GM19023 (cell line): Measurements from ENCODE around the gene ERC1.
"Not testable (repeated sequence)": the region's sequence is repeated elsewhere in the genome, so short reads cannot be mapped to it uniquely, and the experiment has no call there.

Source experiments
- ATAC-seq: cut with Tn5 transposase; IDR thresholded peaks from one replicate; pipeline ENCODE4 v1.9.1; 2021; ENCODE audit warnings: mild to moderate bottlenecking, moderate library complexity; ENCODE audit not compliant: unreplicated experiment

The ERC1 gene

DNA sequence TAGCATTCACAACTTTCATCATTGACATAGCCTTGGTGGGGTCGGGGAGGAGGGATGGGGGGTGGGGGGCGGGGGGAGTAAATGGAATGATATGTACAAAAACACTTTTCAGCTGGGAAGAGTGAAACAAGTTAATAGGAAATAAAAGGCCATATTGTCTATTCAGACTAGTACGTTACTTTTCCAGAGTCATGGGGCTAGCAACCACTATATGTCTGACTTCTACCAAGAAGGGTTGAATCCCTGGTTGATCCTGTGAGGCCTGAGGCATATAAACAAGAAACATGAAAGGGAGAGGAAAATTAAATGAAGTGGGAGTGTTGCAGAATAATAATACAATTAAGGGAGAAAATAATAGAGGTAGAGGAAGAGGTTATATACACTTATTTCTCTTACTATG lies 225.5 kb downstream of the ERC1 start:
- no peak for ATAC-seq

DNA sequence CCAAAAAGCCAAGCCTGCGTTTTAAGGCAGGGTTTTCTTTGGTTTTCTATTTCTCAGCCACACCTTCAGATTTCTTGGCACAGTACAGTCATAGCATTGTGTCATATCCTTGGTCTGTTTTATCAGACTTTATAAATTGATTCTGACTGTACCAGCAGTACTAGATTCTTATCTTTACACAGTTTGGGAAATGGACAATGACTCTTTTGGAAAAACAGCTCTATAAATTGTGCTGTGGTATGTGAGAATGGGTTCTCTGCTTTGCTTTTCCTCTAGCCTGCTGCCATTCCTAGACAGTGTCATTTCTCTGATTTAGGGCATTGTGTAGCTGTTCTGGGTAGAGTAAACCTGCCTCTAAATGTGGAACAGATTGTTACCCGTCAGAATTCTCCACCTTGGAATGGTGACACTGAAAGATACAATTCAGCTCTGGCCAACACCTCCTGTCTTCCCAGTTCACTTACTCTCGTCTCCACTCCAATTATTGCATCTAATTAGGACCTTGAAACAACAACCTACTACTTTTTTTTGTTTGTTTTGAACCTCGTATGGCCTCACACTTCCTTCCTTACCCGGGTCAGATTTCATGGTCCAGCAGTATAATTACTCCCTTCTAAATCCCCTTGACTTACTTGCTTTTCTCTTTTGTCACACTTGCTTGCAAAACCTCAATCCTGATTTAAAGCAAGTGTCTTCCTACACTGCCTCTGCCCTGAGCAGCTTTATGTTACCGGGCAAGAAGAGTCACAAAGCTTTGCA lies 226.3 kb downstream of the ERC1 start:
- ATAC-seq = no peak

DNA sequence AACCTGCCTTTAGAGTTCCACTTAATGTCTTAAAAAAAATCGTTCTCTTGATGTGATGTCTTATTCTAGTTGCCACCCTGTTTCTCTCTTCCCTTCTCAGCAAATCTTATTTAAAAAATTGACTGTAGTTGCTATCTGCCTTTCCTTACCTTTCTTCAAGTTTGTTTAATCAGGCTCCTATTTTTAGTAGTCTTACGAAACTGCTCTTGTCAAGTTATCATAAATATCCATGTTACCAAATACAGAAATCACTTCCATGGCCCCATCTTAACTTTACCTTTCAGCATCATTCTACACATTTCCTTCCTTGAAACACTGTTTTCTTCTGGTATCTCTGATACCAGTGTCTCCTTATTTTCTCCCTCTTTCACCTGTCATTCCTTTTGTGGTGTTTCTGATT lies 227.3 kb downstream of the ERC1 start:
- no peak for ATAC-seq

DNA sequence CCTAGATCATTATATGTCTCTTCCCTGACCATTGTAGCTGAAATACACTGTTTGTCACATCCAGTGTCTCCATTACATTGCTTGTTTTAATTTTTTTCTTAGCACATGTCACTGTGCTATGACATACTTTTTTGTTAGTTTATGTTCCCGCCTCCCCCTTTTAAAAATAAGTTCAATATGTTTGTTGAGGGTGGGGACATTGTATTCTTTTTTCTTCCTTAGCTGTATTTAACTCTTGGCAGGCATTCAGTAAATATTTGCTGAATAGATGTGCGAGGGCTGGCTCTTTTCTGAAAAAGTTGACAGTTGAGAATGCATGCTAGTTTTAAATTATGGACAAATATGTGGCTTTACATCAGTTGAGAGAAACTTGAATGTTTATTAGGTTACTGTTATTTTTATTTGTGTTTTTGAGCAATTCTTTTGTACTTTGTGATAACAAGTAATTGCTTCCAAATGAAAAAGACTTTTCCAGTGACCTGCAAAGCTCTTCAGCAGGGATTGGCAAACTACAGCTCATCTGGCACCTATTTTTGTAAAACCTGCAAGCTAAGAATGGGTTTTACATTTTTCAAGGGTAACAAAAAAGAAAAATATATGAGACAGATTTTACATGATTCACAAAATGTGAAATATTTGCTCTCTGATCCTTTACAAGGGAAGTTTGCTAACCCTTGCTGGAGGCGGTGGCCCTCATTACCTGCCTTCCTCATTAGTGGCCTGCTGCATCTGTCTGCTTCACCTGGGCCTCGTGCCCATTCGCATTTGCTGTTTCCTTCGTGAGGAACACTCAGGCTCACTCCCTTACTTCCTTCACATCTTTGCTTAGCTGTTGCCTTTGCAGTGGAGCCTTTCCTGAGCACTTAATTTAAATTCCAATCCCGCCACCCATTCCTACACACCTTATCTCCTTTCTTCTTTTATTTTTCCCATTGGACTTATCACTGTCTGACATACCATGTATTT lies 229.4 kb downstream of the ERC1 start:
- no peak for ATAC-seq

DNA sequence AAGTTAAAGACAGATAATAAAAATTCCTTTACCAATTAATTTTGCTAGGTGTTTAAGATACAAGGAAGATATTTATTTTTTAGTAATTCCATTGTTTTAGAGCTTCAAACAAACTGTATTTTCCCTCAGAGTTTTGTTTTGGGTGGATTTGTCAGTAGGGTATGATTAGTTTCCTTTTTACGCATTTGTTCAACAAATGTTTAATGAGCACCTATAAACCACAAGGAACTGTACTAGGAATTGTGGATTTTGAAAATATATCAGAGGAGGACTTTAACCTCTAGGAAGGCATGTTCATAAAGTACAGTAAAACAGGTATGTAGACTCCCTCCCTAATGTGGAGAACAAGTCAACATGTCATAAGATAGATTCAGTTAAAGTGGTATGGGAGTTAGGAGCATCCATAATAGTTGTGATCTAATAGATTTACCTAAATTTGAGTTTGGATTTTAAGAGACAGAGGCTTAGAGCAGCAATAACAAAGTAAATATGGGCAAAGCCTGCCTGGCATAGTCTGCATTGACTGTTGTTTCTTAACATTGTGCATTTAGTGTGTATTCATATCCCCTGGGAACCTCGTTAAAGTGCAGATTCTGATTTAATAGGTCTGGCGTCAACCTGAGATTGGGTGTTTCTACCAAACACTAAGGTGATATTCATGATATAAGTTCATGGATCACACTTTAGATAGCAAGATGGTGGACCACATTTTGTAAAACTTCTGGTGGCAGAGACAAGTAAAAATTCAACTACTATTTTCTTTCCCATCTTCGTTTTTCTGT lies 232.0 kb downstream of the ERC1 start:
- ATAC-seq = no peak

DNA sequence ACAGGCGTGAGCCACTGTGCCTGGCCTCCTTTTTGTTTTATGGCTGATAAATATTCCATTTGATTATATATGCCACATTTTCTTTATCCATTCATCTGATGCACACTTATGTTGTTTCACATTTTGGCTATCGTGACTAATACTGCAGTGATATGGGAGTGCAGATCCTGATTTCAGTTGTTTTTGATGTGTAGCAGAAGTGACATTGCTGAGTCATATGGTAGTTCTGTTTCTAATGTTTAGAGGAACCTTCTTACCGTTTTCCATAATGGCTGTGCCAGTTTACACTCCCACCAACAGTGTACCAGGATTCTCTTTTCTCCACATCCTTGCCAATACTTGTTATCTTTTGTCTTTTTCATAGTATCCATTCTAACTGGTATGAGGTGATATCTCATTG lies 235.9 kb downstream of the ERC1 start:
- no peak for ATAC-seq

DNA sequence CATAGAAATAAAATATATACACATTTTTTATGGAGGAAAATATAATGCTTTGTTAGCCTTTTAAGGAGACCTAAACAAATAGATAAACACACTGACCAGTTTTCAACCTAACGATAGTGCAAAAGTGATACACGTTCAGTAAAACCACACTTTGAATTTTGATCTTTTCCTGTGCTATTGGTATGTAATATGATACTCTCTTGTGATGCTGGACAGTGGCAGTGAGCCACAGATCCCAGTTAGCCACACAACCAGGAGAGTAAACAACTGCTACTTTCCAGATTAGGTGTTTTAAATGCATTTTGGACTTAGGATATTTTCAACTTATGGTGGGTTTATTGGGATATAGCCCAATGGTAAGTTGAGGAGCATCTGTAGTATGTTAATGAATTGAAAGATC lies 243.1 kb downstream of the ERC1 start:
- ATAC-seq = no peak

DNA sequence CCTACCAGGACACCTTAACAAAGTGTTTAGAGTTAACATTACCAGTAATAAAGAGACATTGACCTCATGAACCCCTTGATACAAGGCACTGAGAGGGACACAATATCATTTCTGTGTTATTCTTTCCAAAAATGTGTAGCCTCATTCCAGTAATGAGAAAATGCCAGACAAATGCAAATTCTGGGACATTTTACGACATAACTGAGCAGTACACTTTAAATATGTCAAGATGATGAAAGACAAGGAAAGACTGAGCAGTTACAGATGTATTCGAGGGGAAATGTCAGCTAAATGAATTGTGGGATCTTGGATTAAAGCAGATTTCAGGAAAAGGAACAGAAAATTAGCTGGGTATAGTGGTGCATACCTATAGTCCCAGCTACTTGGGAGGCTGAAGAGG lies 255.6 kb downstream of the ERC1 start:
- no peak for ATAC-seq

DNA sequence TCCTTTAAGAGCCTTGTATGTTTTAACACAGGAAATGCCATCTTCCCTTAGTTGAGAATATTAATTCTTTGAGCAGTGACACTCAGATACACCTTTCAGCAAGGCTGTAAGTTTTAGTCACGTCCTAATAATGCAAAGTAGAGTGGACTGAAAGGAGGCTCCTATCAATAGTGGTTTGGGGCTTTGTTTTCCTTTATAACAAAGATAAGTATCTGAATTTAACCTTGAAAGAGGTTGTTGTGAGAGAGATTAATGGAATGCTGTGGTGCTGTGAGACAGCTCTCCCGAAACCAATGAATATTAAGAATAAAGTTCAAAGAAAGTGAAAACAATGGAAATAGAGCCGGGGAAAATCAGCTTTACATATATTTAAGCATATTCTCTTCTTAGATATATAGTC lies 259.6 kb downstream of the ERC1 start:
- no peak for ATAC-seq

DNA sequence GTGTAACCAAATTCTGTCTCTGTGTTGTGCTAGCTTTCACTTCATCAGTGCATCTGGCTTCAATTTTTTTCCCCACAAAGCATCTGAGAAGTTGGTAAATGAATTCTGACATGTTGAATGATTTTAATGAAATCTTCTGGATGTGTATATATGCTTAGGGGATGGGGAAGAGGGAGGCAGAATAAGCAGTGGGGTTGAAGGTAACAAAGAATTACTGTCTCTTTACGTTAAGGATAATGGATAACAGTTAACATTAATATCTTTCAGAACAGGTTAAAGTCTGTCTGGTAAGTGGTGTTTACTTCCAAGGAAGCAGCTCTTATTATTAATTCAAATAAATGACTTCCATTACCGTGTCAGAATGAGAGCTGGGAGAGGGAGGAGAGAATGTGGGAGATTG lies 261.7 kb downstream of the ERC1 start:
- no peak for ATAC-seq

DNA sequence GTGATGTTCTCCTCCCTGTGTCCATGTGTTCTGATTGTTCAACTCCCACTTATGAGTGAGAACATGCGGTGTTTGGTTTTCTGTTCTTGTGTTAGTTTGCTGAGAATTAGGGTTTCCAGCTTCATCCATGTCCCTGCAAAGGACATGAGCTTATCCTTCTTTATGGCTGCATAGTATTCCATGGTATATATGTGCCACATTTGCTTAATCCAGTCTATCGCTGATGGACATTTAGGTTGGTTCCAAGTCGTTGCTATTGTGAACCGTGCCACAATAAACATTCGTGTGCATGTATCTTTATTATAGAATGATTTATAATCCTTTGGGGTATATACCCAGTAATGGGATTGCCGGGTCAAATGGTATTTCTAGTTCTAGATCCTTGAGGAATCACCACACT lies 264.1 kb downstream of the ERC1 start:
- not testable (repeated sequence) for ATAC-seq

DNA sequence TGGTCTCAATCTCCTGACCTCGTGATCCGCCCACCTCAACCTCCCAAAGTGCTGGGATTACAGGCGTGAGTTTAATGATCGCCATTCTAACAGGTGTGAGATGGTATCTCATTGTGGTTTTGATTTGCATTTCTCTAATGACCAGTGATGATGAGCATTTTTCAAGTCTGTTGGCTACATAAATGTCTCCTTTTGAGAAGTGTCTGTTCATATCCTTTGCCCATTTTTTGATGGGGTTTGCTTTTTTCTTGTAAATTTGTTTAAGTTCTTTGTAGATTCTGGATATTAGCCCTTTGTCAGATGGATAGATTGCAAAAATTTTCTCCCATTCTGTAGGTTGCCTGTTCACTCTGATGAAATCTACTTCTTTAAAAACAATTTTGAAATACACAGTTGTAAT lies 264.8 kb downstream of the ERC1 start:
- ATAC-seq = not testable (repeated sequence)

DNA sequence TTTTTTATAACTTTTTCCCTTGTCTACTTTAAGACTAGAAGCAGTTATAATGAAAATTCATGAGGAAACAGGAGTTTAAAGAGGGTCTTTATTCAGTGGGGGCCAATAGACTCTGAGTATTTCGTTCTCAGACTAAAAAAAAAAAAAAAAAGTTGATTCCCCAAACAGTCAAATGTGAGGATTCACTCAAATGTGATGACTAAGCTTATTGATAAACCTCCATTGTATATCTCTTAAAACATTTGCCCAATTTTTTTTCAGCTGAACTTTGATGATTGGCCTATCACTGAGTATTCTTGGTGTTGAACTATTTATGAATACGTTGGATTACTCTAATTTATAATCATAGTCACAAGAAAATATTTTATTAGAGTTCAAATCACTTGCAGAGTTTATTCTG lies 265.3 kb downstream of the ERC1 start:
- no peak for ATAC-seq

DNA sequence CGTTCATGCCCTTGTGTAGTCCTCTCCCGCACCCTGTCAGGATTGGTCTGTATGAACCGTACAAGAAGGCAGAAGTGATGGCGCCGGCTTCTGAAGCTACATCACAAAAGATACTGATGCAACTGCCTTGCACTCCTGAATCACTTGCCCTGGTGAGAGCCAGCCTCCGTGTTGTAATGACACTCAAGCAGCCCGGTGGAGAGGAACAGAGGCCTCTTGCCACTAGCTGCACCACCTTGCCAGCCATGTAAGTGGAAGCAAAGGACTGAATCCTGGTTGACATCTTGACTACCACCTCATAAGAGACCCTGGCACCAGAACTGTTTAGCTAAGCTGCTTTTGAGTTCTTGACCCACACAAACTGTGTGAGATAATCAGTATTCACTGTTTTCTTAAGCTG lies 266.0 kb downstream of the ERC1 start:
- no peak for ATAC-seq

DNA sequence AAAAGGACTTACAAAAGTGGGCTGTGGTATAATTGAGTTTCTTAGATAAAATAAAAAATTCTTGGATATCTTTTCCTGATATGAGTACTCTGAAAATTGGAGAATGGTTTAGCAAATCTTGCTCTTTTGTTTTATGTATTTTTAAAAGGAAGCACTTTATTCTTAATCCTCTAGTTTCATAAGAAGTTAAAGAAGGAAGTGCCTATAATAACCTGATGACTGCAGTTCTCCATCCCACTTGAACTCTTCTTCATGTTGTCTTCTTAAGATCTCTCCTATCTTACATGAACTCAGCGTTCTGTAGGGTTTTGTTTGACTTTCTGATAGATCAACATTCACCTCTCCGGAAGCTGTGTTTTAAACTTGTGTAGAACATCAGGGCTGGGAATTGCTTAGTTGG lies 271.0 kb downstream of the ERC1 start:
- ATAC-seq = no peak

DNA sequence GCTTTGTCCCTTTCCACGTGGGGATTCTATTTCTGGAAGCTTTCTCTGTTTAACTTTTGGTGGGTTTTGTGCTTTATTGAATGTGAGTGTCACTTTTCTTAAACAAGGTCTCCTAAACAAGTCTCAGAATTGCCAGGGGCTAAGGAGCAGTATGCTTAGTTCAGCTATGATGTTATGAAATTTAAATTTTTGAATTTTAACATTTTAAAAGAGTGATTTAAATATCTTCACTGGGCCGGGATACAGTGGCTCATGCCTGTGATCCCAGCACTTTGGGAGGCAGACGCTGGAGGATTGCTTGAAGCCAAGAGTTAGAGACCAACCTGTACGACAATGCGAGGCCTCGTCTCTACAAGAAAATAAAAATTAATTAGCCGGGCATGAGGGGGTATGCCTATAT lies 276.2 kb downstream of the ERC1 start:
- ATAC-seq = no peak

DNA sequence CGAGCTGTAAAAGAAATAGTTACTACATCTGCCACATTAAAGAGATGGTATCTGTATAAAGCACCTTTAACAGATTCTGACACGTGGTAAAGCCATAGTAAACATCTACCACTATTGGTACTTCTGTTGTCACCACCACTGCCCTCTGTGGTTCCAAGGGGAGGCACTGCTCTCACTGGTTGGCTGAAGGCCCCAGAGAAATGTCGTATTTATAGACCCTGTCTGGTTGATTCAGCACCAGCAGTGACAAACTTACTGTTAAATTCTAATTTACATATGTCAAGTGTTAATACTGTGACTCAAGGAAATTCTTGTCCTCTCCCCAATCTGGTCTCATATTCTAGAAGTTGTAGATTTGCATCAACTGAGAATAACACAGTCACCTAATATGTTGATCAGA lies 281.1 kb downstream of the ERC1 start:
- no peak for ATAC-seq

DNA sequence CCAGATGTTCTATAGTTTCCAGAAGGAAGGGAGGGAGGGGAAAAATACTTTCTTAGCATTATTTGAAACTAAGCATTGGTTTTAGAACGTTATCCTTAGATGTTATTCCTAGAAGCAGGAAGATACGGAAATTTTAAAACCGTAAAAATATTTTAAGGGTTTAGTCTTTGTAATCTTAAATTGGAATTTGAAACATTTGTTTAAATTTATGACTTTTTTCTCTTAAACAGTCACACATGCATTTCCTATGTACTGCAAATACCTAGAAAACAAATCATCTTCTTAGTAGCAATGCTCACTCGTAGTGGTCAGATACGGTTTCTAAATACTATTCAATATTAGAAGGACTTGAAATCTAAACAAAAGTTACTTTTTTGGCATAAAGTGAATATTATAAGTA lies 282.0 kb downstream of the ERC1 start:
- ATAC-seq = no peak

DNA sequence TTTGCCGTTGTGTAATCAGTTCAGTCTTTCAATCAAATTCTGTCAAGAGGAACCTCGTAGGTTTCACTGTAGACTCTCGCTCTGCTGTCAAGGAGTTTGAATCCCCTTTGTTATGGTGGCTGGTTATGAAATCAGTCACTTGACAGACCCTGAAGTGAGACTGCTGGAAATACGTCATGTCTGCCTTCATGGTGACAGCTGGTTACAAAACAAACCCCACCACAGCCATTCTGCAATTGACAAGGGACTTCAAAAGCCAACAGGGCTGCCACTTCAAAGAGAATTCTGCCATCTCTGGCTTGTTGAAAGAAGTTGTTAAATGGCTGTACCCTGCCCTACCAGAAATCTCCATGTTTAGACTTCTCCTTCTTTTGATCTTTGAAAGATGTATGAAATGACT lies 286.9 kb downstream of the ERC1 start:
- ATAC-seq = no peak

DNA sequence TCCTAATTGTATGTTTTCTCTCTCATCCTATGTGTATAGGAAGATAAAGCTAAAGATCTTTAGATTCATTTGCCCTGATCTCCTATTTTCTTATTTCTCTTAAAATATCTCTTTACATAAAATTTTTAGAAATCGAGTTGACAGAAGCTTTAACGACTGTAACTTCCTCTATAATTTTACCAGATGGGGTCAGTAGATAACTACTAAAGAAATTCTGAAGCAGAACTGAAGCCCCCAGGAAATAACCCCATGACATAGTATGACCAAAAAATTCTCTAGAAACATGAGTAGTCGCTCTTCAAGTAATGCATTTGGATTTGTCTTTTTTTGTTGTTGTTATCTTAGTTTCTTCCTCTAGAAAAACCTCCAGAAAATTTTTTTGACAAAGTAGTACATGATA lies 288.0 kb downstream of the ERC1 start:
- no peak for ATAC-seq

DNA sequence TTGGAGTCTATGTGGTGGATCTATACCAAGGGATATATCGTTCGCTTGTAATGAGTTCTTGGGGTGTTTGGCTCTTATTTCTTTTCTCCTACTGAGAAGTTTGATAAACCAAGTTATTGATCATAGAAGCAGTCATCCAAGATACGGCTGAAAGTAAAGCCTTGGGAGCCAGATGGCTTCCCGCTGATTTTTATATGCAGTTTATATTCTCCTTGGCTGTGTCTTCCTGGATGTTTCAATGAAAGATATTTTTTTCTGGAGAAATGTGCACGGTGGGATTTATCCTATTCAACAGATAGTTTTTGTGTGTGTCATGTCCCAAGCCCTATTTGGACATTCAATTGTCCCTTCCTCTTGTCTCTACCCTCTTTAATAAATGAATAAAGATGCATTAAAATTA lies 289.0 kb downstream of the ERC1 start:
- ATAC-seq = no peak
